Liver (tissue), 9 donors: ENCODE data around the gene RPL26. TPM values are rescaled to one million over a fixed set of nuclear protein-coding genes. Genes with fewer than 3 reads are reported as not detected.

Source experiments
- DNase-seq: peaks from one replicate; pipeline ENCODE4 v3.0.0-alpha.2; 2017; ENCODE audit warnings: low spot score
- H3K27ac ChIP-seq, 2 donors: one replicate each; pipeline ENCODE4 v1.7.0; 2013; ENCODE audit warnings: inconsistent platforms in 2 of 2, low read length in 2 of 2, control low read depth in 1 of 2, low read depth in 1 of 2, mild to moderate bottlenecking in 1 of 2
- H3K27me3 ChIP-seq, 4 donors: one replicate each; pipeline versions ENCODE4 v1.6.1 to v1.7.0; 2013; ENCODE audit warnings: low read length in 3 of 4, inconsistent platforms in 1 of 4, mild to moderate bottlenecking in 1 of 4, moderate library complexity in 1 of 4; ENCODE audit not compliant: control insufficient read depth in 4 of 4, insufficient read depth in 4 of 4
- H3K36me3 ChIP-seq, 4 donors: one replicate each; pipeline versions ENCODE4 v1.6.1 to v1.7.0; 2013; ENCODE audit warnings: low read length in 3 of 4, mild to moderate bottlenecking in 3 of 4, low read depth in 1 of 4, moderate library complexity in 1 of 4; ENCODE audit not compliant: control insufficient read depth in 4 of 4, insufficient read depth in 3 of 4
- H3K4me1 ChIP-seq, 4 donors: one replicate each; pipeline versions ENCODE4 v1.6.1 to v1.7.0; 2013; ENCODE audit warnings: low read length in 3 of 4, mild to moderate bottlenecking in 3 of 4, moderate library complexity in 1 of 4; ENCODE audit not compliant: control insufficient read depth in 4 of 4, insufficient read depth in 4 of 4
- H3K4me3 ChIP-seq, 3 donors: one replicate each; pipeline versions ENCODE4 v1.6.1 to v1.7.0; 2013; ENCODE audit warnings: low read length in 3 of 3, control low read depth in 1 of 3, low read depth in 1 of 3, mild to moderate bottlenecking in 1 of 3
- H3K9ac ChIP-seq, 2 donors: one replicate each; pipeline ENCODE4 v1.7.0; 2013; ENCODE audit warnings: low read length in 2 of 2, mild to moderate bottlenecking in 2 of 2, moderate library complexity in 2 of 2, control low read depth in 1 of 2, low read depth in 1 of 2
- H3K9me3 ChIP-seq, 4 donors: one replicate each; pipeline versions ENCODE4 v1.6.1 to v1.7.0; 2013; ENCODE audit warnings: low read length in 3 of 4; ENCODE audit not compliant: control insufficient read depth in 4 of 4
- ATF3 ChIP-seq: IDR thresholded peaks from 2 replicates; pipeline ENCODE4 v1.6.1; 2016; ENCODE audit warnings: antibody characterized with exemption
- CTCF ChIP-seq: fragments of 150-350 bp; IDR thresholded peaks from 2 replicates; pipeline ENCODE4 v1.5.1; 2017; ENCODE audit warnings: improper control_type of control experiment, low read depth, low read length; ENCODE audit not compliant: missing input control
- EGR1 ChIP-seq, 2 donors: IDR thresholded peaks; 2 replicates each; pipeline ENCODE4 v1.6.1; 2016 to 2018; ENCODE audit warnings: antibody characterized with exemption in 2 of 2, low read depth in 2 of 2
- FOXA1 ChIP-seq: IDR thresholded peaks from 2 replicates; pipeline ENCODE4 v1.6.1; 2016; ENCODE audit warnings: antibody characterized with exemption
- FOXA2 ChIP-seq: IDR thresholded peaks from 2 replicates; pipeline ENCODE4 v1.6.1; 2016; ENCODE audit warnings: antibody characterized with exemption
- GABPA ChIP-seq, 2 donors: IDR thresholded peaks in 1 of 2; conservative IDR thresholded peaks in 1 of 2; 2 replicates each; pipeline ENCODE4 v1.6.1; 2016; ENCODE audit warnings: antibody characterized with exemption in 2 of 2, mild to moderate bottlenecking in 1 of 2, moderate library complexity in 1 of 2
- HNF4A ChIP-seq, 2 donors: conservative IDR thresholded peaks; 2 replicates each; pipeline ENCODE4 v1.6.1; 2016; ENCODE audit warnings: antibody characterized with exemption in 2 of 2, mild to moderate bottlenecking in 2 of 2
- HNF4G ChIP-seq: IDR thresholded peaks from 2 replicates; pipeline ENCODE4 v1.6.1; 2016; ENCODE audit warnings: antibody characterized with exemption
- JUND ChIP-seq, 2 donors: IDR thresholded peaks; 2 replicates each; pipeline ENCODE4 v1.6.1; 2016; ENCODE audit warnings: antibody characterized with exemption in 2 of 2
- NR2F2 ChIP-seq: IDR thresholded peaks from 2 replicates; pipeline ENCODE4 v1.6.1; 2016; ENCODE audit warnings: antibody characterized with exemption
- RAD21 ChIP-seq, 2 donors: IDR thresholded peaks; 2 replicates each; pipeline ENCODE4 v1.6.1; 2016; ENCODE audit warnings: antibody characterized with exemption in 2 of 2, mild to moderate bottlenecking in 2 of 2
- REST ChIP-seq: IDR thresholded peaks from 2 replicates; pipeline ENCODE4 v1.6.1; 2016; ENCODE audit warnings: antibody characterized with exemption, mild to moderate bottlenecking
- RXRA ChIP-seq, 2 donors: IDR thresholded peaks; 2 replicates each; pipeline ENCODE4 v1.6.1; 2017 to 2018; ENCODE audit warnings: antibody characterized with exemption in 2 of 2, mild to moderate bottlenecking in 1 of 2
- SP1 ChIP-seq: IDR thresholded peaks from 2 replicates; pipeline ENCODE4 v1.6.1; 2018; ENCODE audit warnings: antibody characterized with exemption, mild to moderate bottlenecking
- TAF1 ChIP-seq: conservative IDR thresholded peaks from 2 replicates; pipeline ENCODE4 v1.6.1; 2016; ENCODE audit warnings: antibody characterized with exemption, mild to moderate bottlenecking
- YY1 ChIP-seq: IDR thresholded peaks from 2 replicates; pipeline ENCODE4 v1.6.1; 2016; ENCODE audit warnings: antibody characterized with exemption, mild to moderate bottlenecking
- ZBTB33 ChIP-seq: IDR thresholded peaks from 2 replicates; pipeline ENCODE4 v1.6.1; 2016; ENCODE audit warnings: antibody characterized with exemption
- WGBS: extraction: QIAGEN DNeasy Blood & Tissue Kit; methylation state at CpG from one replicate; pipeline ENCODE4 v1.1.7; 2013; 5-methylcytosine and 5-hydroxymethylcytosine counted together
- polyA plus RNA-seq, 2 donors: library from polyadenylated mRNA; stranded (reverse) in 1 of 2; unstranded in 1 of 2; fragments of 200-250 nt in 1 of 2; fragments of >200 nt in 1 of 2; fragmentation: Nextera tagmentation in 1 of 2; extraction: Ambion mirVana in 1 of 2; gene quantifications; one replicate each; pipeline versions ENCODE4 v1.2.1 to v1.2.3, GENCODE V29; 2013 to 2015
- total RNA-seq, 2 donors: library from RNA; depleted of rRNA; stranded (reverse); fragments of >200 nt; gene quantifications; one replicate each; pipeline ENCODE4 v1.2.3, GENCODE V29; 2014
- TF ChIP-seq, protein P1 (sequence below): IDR thresholded peaks from 2 replicates; pipeline ENCODE4 v1.6.1; 2016; ENCODE audit warnings: antibody characterized with exemption
- donor health status: healthy.
- donor health status: healthy.
- donor health status: healthy.
- donor health status: healthy.
- donor health status: healthy.

Gene RPL26
- total RNA-seq, result 1,000 to 10,000 TPM in 1 of 2 donors, 100 to 1,000 TPM in 1; 989 to 1,192 TPM
- polyA plus RNA-seq, result 1,000 to 10,000 TPM in 1 of 2 donors, 100 to 1,000 TPM in 1; 309 to 1,118 TPM

GRCh38 chr17:8383143-8383822 is at the start of gene RPL26:
Gene RPL26 (minus strand): TSS chr17:8383193. CDS start chr17:8382310, 883 bp downstream.
- under 1% methylated on average over 55 of the region's 55 CpGs for WGBS
- Histone ChIP-seq H3K27ac (peak within 1 kb of the TSS; percentile 82 to 87), H3K9me3 (no peaks in the 10 kb centered on the region), H3K27me3 (no peaks in the 10 kb centered on the region), H3K36me3 (peaks cover 8 to 30% (median 27%) of the 10 kb centered on the region in 4 donors), H3K4me3 (peak within 1 kb of the TSS; percentile 90 to 92 (median 92)), H3K4me1 (peaks cover 13 to 41% (median 28%) of the 10 kb centered on the region in 4 donors), H3K9ac (peak within 1 kb of the TSS; percentile 75 to 95)
- no peak for TF ChIP-seq HNF4G
- TF ChIP-seq SP1, result no peak
- TF ChIP-seq RAD21 (IDR thresholded peaks at IDR 0.05), result peak; percentile 69 to 73
- TF ChIP-seq GABPA (IDR thresholded peaks at IDR 0.05 in 1 of 2, conservative IDR thresholded peaks at IDR 0.05 in 1 of 2), result peak; percentile 70 to 92
- no peak for TF ChIP-seq FOXA2
- peak; percentile 90 for TF ChIP-seq REST
- peak; percentile 39 to 48 for TF ChIP-seq RXRA (IDR thresholded peaks at IDR 0.05)
- TF ChIP-seq, protein P1, sequence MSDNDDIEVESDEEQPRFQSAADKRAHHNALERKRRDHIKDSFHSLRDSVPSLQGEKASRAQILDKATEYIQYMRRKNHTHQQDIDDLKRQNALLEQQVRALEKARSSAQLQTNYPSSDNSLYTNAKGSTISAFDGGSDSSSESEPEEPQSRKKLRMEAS, result peak; percentile 82
- TF ChIP-seq EGR1 (IDR thresholded peaks at IDR 0.05; ENCODE audit: low read depth in 2 of 2), result peak in 1 of 2 donors; percentile 35
- TF ChIP-seq FOXA1, result no peak
- TF ChIP-seq ATF3, result peak; percentile 52
- TF ChIP-seq ZBTB33, result peak; percentile 100
- peak; percentile 96 for TF ChIP-seq YY1
- TF ChIP-seq NR2F2, result peak; percentile 45
- peak; percentile 16 to 28 for TF ChIP-seq HNF4A (conservative IDR thresholded peaks at IDR 0.05)
- peak; percentile 97 for TF ChIP-seq CTCF
- peak in 1 of 2 donors; percentile 42 for TF ChIP-seq JUND (IDR thresholded peaks at IDR 0.05)
- peak; percentile 95 for TF ChIP-seq TAF1
- peak; percentile 94 for DNase-seq
